H54 (cell line): ENCODE measurements around the gene COBLL1.

Experiments
- DNase-seq: peaks from one replicate; pipeline ENCODE4 v3.0.0; 2011; ENCODE audit warnings: low spot score, mixed read lengths; ENCODE audit not compliant: insufficient read length
- FAIRE-seq: peaks from 3 replicates; lab custom pipeline; 2011; peaks lifted over from hg19 to GRCh38; lab: Jason Lieb, UNC
- POLR2A ChIP-seq: IDR thresholded peaks from 2 replicates; pipeline ENCODE4 v1.6.1; 2011; ENCODE audit warnings: low read depth, mild to moderate bottlenecking, low read length

Gene COBLL1, protein sequence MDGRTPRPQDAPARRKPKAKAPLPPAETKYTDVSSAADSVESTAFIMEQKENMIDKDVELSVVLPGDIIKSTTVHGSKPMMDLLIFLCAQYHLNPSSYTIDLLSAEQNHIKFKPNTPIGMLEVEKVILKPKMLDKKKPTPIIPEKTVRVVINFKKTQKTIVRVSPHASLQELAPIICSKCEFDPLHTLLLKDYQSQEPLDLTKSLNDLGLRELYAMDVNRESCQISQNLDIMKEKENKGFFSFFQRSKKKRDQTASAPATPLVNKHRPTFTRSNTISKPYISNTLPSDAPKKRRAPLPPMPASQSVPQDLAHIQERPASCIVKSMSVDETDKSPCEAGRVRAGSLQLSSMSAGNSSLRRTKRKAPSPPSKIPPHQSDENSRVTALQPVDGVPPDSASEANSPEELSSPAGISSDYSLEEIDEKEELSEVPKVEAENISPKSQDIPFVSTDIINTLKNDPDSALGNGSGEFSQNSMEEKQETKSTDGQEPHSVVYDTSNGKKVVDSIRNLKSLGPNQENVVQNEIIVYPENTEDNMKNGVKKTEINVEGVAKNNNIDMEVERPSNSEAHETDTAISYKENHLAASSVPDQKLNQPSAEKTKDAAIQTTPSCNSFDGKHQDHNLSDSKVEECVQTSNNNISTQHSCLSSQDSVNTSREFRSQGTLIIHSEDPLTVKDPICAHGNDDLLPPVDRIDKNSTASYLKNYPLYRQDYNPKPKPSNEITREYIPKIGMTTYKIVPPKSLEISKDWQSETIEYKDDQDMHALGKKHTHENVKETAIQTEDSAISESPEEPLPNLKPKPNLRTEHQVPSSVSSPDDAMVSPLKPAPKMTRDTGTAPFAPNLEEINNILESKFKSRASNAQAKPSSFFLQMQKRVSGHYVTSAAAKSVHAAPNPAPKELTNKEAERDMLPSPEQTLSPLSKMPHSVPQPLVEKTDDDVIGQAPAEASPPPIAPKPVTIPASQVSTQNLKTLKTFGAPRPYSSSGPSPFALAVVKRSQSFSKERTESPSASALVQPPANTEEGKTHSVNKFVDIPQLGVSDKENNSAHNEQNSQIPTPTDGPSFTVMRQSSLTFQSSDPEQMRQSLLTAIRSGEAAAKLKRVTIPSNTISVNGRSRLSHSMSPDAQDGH

DNA sequence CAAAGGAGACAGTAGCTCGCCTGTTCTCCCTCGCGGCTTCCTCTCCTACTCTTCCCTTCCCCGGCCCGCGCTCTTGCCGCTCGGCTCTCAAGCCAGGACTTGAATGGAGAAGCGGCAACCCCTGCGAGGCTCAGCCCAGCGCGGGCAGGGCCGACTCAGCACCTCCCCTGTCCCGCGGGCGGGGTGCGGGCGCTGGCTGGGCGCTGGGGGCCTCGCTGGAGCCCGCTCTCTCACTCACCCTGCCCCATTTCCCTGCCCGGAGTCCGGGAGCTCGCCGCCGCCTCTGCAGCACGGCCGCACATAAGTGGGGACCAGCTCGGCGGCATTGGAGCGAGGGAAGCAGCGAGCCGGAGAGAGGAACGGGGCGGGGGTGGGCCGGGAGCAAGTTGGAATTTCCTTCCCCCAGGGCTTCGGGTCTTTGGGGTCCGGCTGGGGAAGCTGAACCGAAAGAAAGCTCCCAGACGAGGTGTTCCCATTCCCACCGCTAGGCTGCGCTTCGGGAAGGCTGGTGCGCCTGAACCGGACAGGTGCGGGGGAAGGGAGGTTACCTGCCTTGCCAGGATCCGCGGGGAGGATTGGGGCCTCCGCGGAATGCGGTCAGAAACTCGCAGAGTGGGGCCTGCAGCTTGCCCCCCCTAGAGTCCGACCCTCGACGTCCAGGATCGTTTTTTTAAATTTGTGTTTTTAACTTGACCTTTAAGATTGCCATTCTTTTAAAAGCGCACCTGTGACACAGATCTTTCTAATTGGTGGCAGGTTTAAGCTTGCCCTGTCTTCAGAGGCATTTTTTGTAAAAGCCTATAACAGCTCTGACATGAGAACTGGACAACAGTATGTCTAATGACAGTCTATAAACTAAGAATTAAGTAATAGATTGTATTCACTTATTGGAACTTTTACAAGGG is at the start of gene COBLL1:
Gene COBLL1 (minus strand): TSS at position 105 of the 905 bp plus-strand sequence. CDS start 627 bp downstream, outside the sequence.
- FAIRE-seq (peak; percentile 11), DNase-seq (peak; percentile 40)
- TF ChIP-seq POLR2A = peak; percentile 14

DNA sequence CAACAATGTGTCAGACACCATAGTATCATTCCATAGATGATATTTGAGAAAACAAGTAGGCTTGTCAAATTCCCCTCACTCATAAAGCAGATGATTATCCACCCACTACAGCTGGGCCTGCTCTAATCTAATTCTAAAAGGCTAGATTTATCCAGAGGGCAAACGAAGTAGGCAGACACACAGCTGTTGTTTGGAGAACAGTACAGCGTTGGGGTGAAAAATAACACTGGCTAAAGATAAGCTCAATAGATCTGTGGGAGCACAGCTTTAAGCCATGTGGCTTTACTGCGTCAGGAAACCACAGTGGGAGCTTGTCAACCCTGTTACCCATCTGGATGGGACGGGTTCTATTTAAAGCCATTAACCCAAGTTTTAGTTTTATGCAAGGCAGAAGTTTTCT is 48.9 kb upstream of the COBLL1 start:
- TF ChIP-seq POLR2A = no peak
- DNase-seq = no peak
- FAIRE-seq = no peak

DNA sequence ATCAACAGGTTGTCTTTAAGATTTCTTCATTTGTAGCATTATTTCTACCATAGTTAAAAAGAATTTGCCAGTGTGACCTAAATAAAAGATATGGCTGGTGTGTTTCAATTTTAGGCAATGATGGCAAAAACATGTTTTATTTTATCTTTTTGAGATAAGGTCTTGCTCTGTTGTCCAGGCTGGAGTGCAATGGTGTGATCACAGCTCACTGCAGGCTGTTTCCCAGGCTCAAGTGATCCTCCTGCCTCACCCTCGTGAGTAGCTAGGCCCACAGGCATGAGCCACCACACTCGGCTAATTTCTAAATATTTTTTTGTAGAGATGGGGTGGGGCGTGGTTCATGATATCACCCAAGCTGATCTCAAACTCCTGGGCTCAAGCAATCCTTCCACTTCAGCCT is 47.0 kb upstream of the COBLL1 start:
- DNase-seq (no peak), FAIRE-seq (no peak)
- TF ChIP-seq POLR2A = no peak

DNA sequence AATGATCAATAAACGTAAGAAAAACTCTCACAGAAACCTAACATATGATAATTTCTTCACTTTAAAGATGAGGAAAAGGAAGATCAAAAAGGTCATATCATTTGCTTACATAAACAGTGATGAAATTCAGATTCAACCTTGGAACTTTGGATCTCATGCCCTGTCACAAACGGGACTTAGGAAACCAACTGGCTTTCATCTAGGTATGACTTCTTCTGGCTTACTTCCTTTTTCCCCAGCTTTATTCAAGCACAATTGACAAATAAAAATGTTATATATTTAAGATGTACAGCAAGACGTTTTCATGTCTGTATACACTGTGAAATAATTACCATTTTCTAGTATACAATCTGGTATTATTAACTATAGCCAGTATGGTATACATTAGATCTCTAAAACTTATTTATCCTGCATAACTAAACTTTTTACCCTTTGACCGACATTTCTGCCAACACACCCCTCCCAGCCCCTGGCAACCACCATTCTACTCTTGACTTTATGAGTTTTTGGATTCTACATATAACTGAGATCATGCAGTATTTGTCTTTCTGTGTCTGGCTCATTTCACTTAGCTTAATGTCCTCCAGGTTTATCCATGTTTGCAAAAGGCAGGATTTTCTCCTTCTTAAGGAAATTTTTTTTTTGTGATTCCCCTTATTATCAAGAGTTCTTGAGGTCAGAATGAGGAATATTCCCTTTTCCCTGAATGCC is 46.0 kb upstream of the COBLL1 start:
- FAIRE-seq (no peak), DNase-seq (no peak)
- TF ChIP-seq POLR2A = no peak

DNA sequence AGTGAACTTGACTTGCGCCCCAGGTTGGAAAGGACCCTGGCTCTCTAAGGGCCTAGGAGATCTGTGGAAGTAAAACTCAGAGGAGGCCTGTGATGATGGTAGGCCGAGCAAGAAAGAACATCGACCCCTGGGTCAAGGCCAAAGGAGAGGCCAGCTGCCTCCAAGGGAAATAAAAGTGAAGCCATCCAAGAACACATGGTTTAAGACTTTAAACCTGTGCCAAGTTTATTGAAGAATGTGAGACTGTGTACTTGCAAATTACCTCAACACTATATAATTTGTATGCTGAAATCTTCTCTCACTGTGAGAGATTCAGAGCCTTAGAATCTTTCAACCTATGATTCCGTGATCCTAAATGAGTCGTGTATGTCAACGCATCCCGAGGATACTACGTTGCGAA is 40.7 kb upstream of the COBLL1 start:
- no peak for TF ChIP-seq POLR2A
- FAIRE-seq (no peak), DNase-seq (no peak)

DNA sequence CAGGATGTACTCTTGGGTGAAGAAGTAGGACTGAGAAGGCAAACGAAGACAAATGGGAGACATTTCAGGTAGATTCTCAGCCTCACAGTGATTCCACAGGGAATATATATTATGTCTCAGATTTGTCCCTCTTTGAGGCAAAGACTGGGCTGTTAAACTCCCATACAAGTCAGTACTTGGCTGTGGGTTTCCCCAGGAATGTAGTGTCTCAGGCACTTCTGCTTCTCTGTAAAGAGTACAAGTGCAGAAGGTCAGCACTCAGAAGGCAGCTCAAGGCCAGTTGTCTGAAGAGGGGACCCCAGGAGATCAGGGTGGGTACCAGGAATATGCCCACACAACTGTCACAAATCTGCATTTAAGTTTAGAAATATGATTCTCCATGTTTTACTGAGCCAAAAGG is 39.9 kb upstream of the COBLL1 start:
- TF ChIP-seq POLR2A = no peak
- FAIRE-seq (no peak), DNase-seq (no peak)

DNA sequence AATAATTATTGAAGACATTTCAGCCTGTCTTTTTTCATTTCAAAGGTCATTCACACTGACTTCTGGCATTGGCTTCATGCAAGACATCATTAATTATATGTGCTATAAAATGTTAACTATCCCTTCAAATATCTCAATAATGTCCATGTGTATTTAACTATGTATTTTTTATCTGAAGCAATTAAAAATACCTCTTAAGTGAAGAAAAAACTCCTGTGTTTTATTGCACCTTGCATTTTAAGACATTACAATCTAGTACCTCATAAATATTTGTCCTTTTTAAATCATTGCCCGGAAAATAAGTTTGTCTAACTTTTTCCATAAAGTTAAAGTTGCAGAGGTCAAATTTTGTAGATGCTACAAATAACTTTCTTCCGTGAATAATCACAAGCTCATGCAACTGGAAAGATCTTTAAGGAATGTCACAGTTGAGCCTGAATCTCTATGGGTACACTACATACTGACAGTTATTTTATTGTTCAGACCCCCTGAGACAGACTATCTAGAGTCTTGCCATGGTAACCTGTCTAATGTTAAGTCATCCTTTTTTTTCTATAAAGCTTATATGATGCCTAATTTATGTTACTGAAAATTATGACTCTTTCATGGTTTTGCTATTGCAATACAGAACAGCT is 38.4 kb upstream of the COBLL1 start:
- no peak for TF ChIP-seq POLR2A
- FAIRE-seq = no peak
- no peak for DNase-seq

DNA sequence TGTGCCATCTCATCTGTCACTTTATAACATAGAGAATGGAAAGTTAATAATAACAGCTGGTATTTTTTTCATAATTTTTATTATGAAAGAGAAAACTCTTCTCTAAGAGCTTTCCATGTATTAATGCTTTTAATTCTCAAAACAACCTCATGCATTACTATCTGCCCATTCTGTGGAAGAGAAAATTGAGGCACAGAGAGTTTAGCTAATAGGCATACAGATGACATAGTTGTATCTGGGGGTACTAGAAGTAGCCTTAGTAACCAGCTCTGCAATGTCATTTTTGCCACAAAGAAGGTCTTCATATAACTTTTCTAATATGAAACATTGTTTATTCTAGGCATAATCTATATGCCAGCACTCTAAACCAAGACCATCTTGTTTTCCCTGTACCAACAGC is 36.3 kb upstream of the COBLL1 start:
- DNase-seq (no peak), FAIRE-seq (no peak)
- no peak for TF ChIP-seq POLR2A

DNA sequence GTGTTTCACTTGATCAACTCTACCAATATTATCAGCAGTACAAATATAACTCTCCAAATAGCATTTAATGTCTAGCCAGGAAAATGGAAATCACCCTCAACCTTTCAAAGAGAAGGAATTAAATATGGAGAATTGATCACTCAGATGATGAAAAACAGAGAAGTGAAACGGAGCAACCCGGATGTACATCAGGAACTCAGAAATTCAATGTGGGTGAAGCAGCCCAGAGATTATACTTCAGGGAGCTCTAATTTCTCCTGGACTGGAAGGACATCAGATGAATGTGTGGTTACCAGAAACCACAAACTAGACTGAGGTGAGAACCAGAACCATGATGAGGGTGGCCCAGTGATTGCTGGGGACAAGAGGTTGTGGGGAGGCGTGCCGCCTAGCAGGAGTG is 35.5 kb upstream of the COBLL1 start:
- no peak for DNase-seq
- no peak for TF ChIP-seq POLR2A
- FAIRE-seq = no peak

DNA sequence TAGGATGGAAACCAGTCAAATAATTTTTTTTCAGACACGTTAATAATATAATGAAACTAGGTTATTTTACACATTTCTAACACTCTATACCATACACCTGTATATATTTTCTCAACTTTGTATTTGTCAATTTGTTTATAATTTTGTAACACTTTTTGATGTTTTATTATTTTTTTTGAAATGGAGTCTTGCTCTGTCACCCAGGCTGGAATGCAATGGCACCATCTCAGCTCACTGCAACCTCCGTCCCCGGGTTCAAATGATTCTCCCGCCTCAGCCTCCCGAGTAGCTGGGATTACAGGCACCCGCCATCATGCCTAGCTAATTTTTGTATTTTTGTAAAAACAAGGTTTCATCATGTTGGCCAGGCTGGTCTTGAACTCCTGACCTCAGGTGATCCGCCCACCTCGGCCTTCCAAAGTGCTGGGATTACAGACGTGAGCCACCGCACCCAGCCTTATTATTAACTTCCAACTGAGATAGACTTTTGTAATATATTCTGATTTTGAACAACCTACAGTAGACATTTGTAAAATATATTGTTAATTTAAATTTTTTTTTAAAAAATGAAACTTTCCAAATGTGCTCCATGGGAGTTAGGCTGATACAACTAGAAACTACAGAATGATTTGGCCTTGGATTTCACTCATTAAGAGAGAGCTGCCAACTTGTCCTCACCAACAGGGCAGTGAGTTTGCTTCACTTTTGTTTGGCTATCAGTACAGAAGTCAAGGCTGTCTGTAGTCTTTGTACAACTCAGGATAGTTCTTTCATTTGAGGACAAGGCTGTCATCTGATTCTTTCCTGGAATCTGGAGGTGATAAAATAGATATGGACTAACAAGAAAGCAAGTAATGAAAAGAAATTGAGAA is 33.9 kb upstream of the COBLL1 start:
- FAIRE-seq = no peak
- DNase-seq = no peak
- no peak for TF ChIP-seq POLR2A
